SK-N-SH (cell line): ENCODE data around the gene ADH7. TPM values are rescaled to one million over a fixed set of nuclear protein-coding genes. Genes with fewer than 3 reads are reported as not detected.

ENCODE experiments used
- CTCF ChIA-PET: fragments of 300-600, 350-600 bp; formaldehyde crosslinking; extraction: SDS; loops from one replicate; lab custom pipeline; 2021; lab: Yijun Ruan, JAX
- POLR2A ChIA-PET: fragments of 350-600 bp; sonication (Branson Sonifier 250); formaldehyde crosslinking; extraction: SDS; loops from one replicate; lab custom pipeline; 2020; ENCODE audit warnings: antibody characterized with exemption, inconsistent platforms; lab: Yijun Ruan, JAX
- DNase-seq: peaks from one replicate; pipeline ENCODE4 v3.0.0; 2012
- H2AFZ ChIP-seq: fragments of 200-600 bp; sonication (generic); 2 replicates; pipeline ENCODE4 v1.8.1; 2016; ENCODE audit warnings: antibody characterized with exemption, mild to moderate bottlenecking, low read depth
- H3F3A ChIP-seq: fragments of 200-600 bp; sonication (generic); replicated peaks from 2 replicates; pipeline ENCODE3; 2016; ENCODE audit warnings: antibody characterized with exemption, mild to moderate bottlenecking; ENCODE audit not compliant: insufficient read depth
- H3K27ac ChIP-seq, 2 experiments: fragments of 200-500 bp in 1 of 2; fragments of 200-600 bp in 1 of 2; sonication (Bioruptor generic) in 1 of 2; sonication (generic), shearing (Covaris generic) in 1 of 2; 2 replicates each; pipeline versions ENCODE4 v1.5.1 to v1.6.1; 2014 to 2016; ENCODE audit warnings: low read depth in 2 of 2, inconsistent platforms in 1 of 2, low read length in 1 of 2, mild to moderate bottlenecking in 1 of 2, mixed read lengths in 1 of 2
- H3K27me3 ChIP-seq: fragments of 200-600 bp; sonication (generic), shearing (Covaris generic); 2 replicates; pipeline ENCODE4 v1.6.1; 2016; ENCODE audit warnings: mixed run types; ENCODE audit not compliant: insufficient read depth
- H3K36me3 ChIP-seq, 2 experiments: fragments of 200-500 bp in 1 of 2; fragments of 200-600 bp in 1 of 2; sonication (Bioruptor generic) in 1 of 2; sonication (generic) in 1 of 2; replicated peaks in 1 of 2; 2 replicates each; pipeline versions ENCODE3 to v1.5.1; 2014 to 2016; ENCODE audit warnings: low read length in 1 of 2, mild to moderate bottlenecking in 1 of 2; ENCODE audit not compliant: insufficient read depth in 2 of 2, control insufficient read depth in 1 of 2
- H3K4me1 ChIP-seq, 2 experiments: fragments of 200-500 bp in 1 of 2; fragments of 200-600 bp in 1 of 2; sonication (Bioruptor generic) in 1 of 2; sonication (generic), shearing (Covaris generic) in 1 of 2; 2 replicates each; pipeline versions ENCODE4 v1.5.1 to v1.6.1; 2014 to 2016; ENCODE audit warnings: low read depth in 1 of 2, low read length in 1 of 2, mixed run types in 1 of 2; ENCODE audit not compliant: insufficient read depth in 2 of 2, control insufficient read depth in 1 of 2
- H3K4me2 ChIP-seq: fragments of 200-600 bp; sonication (generic), shearing (Covaris generic); 2 replicates; pipeline ENCODE4 v1.6.1; 2017; ENCODE audit warnings: mixed run types
- H3K4me3 ChIP-seq, 2 experiments: fragments of 200-500 bp in 1 of 2; fragments of 200-600 bp in 1 of 2; sonication (Bioruptor generic) in 1 of 2; sonication (generic), shearing (Covaris generic) in 1 of 2; 2 replicates each; pipeline versions ENCODE4 v1.5.1 to v1.8.1; 2014 to 2016; ENCODE audit warnings: low read depth in 2 of 2, inconsistent platforms in 1 of 2, low read length in 1 of 2, mild to moderate bottlenecking in 1 of 2, mixed read lengths in 1 of 2, moderate library complexity in 1 of 2
- H3K79me2 ChIP-seq: fragments of 200-600 bp; sonication (generic); 2 replicates; pipeline ENCODE4 v1.8.1; 2017; ENCODE audit warnings: mild to moderate bottlenecking; ENCODE audit not compliant: insufficient read depth
- H3K9ac ChIP-seq: fragments of 200-600 bp; sonication (generic); 2 replicates; pipeline ENCODE4 v1.6.1; 2017; ENCODE audit warnings: mixed run types
- H3K9me2 ChIP-seq: fragments of 200-600 bp; sonication (generic); 2 replicates; pipeline ENCODE4 v1.6.1; 2017; ENCODE audit warnings: mixed run types
- H3K9me3 ChIP-seq: fragments of 200-600 bp; sonication (generic); 2 replicates; pipeline ENCODE4 v1.6.1; 2017; ENCODE audit warnings: mixed run types, mild to moderate bottlenecking, moderate library complexity
- H4K20me1 ChIP-seq: fragments of 200-600 bp; sonication (generic); 2 replicates; pipeline ENCODE4 v1.6.1; 2017; ENCODE audit warnings: mild to moderate bottlenecking, mixed run types; ENCODE audit not compliant: insufficient read depth
- EP300 ChIP-seq, 2 experiments: IDR thresholded peaks; 2 replicates each; pipeline versions ENCODE4 v1.4.0 to v1.6.1; 2012; ENCODE audit warnings: borderline replicate concordance in 1 of 2, low read depth in 1 of 2, low read length in 1 of 2
- GATA2 ChIP-seq: sonication (generic); formaldehyde crosslinking; IDR thresholded peaks from 2 replicates; pipeline ENCODE4 v1.5.0; 2020; ENCODE audit warnings: mild to moderate bottlenecking, missing genetic modification reagents
- MAX ChIP-seq: IDR thresholded peaks from 2 replicates; pipeline ENCODE4 v1.4.0; 2012; ENCODE audit warnings: low read depth
- MXI1 ChIP-seq: IDR thresholded peaks from 2 replicates; pipeline ENCODE4 v1.6.1; 2012; ENCODE audit warnings: mild to moderate bottlenecking, low read depth, low read length, improper control_type of control experiment
- NFIC ChIP-seq: IDR thresholded peaks from 2 replicates; pipeline ENCODE4 v1.4.0; 2012; ENCODE audit warnings: borderline replicate concordance
- POLR2AphosphoS5 ChIP-seq: IDR thresholded peaks from 2 replicates; pipeline ENCODE4 v1.6.1; 2012; ENCODE audit warnings: low read depth, low read length
- REST ChIP-seq: IDR thresholded peaks from 2 replicates; pipeline ENCODE4 v1.6.1; 2012; ENCODE audit warnings: mild to moderate bottlenecking, low read depth, low read length, moderate library complexity
- TCF12 ChIP-seq: IDR thresholded peaks from 2 replicates; pipeline ENCODE4 v1.4.0; 2012
- WGBS: methylation state at CpG from one replicate; pipeline ENCODE4 v1.1.6; 2017; ENCODE audit warnings: low lambda C conversion rate; 5-methylcytosine and 5-hydroxymethylcytosine counted together
- polyA plus RNA-seq, 3 experiments: library from polyadenylated mRNA; depleted of rRNA; stranded (reverse); fragments of >200 nt; gene quantifications; 2 replicates each; pipeline ENCODE4 v1.2.3, GENCODE V29; 2012

Gene ADH7
- polyA plus RNA-seq, 1 of the 3 experiments (the other 2 are of a cell fraction): not detected

GRCh38 chr4:99389606-99390005, 45.5 kb downstream of the ADH7 start (continued):
- no peak for TF ChIP-seq REST

GRCh38 chr4:99383833-99384392, 51.2 kb downstream of the ADH7 start:
- no peak for DNase-seq
- H3K27ac ChIP-seq: peak overlapping the region; percentile 60 to 71; a peak in 3 of 4 replicates
- H3K9ac ChIP-seq: no peak overlapping the region
- no peaks in the 10 kb centered on the region for H3F3A ChIP-seq
- no peaks in the 10 kb centered on the region for H3K9me3 ChIP-seq
- no peaks in the 10 kb centered on the region for H3K36me3 ChIP-seq
- no peaks in the 10 kb centered on the region for H3K79me2 ChIP-seq
- H3K27me3 ChIP-seq: no peaks in the 10 kb centered on the region
- CTCF ChIA-PET: interaction anchor here (1.3 kb wide), 1 partner anchor 21 kb away, joined by 3 read pairs; no protein-coding TSS in a partner anchor
- H3K4me1 ChIP-seq: no peaks in the 10 kb centered on the region
- TF ChIP-seq TCF12: peak; percentile 88
- peak in 1 of 2 experiments; percentile 52; a peak in 1 of 4 replicates for TF ChIP-seq EP300 (IDR thresholded peaks at IDR 0.05; ENCODE audit: borderline replicate concordance in 1 of 2, low read depth in 1 of 2, low read length in 1 of 2)
- TF ChIP-seq NFIC: peak; percentile 59; the same call in 1 of the 2 replicates
- TF ChIP-seq GATA2 (CRISPR knock-in tag): no peak
- no peak for TF ChIP-seq REST
- peak; percentile 24; the same call in 1 of the 2 replicates for TF ChIP-seq POLR2AphosphoS5
- no peak for TF ChIP-seq MXI1
- TF ChIP-seq MAX: peak; percentile 88
- H2AFZ ChIP-seq: peak overlapping the region; percentile 63; the same call in 1 of the 2 replicates
- POLR2A ChIA-PET: no interaction called here
- H3K4me2 ChIP-seq: no peak overlapping the region
- no peaks in the 10 kb centered on the region for H4K20me1 ChIP-seq
- no peak overlapping the region for H3K4me3 ChIP-seq
- no peaks in the 10 kb centered on the region for H3K9me2 ChIP-seq
- 22% methylated on average over 5 of the region's 5 CpGs for WGBS
